ENCODE results near the gene CDH4.

- no peak for TF ChIP-seq CTCF (IDR thresholded peaks at IDR 0.05)
- no peak for TF ChIP-seq EZH2 (IDR thresholded peaks at IDR 0.05)
- TF ChIP-seq EZH2phosphoT487 (IDR thresholded peaks at IDR 0.05), result no peak
Measured at GRCh38 chr20:61300293-61300692, 48.2 kb downstream of the CDH4 start.

Data from neural progenitor cell (in vitro differentiated cells).